GM12865 (cell line): Measurements from ENCODE around the gene HIPK3.

ENCODE experiments used
- DNase-seq: peaks from one replicate; pipeline ENCODE4 v3.0.0; 2010; ENCODE audit warnings: low read depth
- H3K4me3 ChIP-seq: 2 replicates; pipeline ENCODE4 v1.5.1; 2011; ENCODE audit warnings: mild to moderate bottlenecking, low read depth, low read length, control low read depth
- CTCF ChIP-seq: IDR thresholded peaks from 2 replicates; pipeline ENCODE4 v1.5.1; 2011; ENCODE audit warnings: low read length, control low read depth, low read depth, inconsistent platforms; ENCODE audit not compliant: insufficient read depth; ENCODE audit errors: missing control alignments

HIPK3 gene

GRCh38 chr11:33390944-33391892, 134.0 kb downstream of the HIPK3 start:
- no peak for DNase-seq
- no peak for TF ChIP-seq CTCF
- no peak overlapping the region for H3K4me3 ChIP-seq

GRCh38 chr11:33391893-33392251, 134.7 kb downstream of the HIPK3 start:
- no peak for TF ChIP-seq CTCF
- no peak overlapping the region for H3K4me3 ChIP-seq
- no peak for DNase-seq

- TF ChIP-seq CTCF = no peak
- DNase-seq = no peak
- no peak overlapping the region for H3K4me3 ChIP-seq
Measured at GRCh38 chr11:33394431-33395109, 137.4 kb downstream of the HIPK3 start.

- TF ChIP-seq CTCF = no peak
- no peak overlapping the region for H3K4me3 ChIP-seq
- DNase-seq = no peak
Measured at GRCh38 chr11:33396361-33396760, 139.2 kb downstream of the HIPK3 start.

- no peak for DNase-seq
- H3K4me3 ChIP-seq = no peak overlapping the region
- no peak for TF ChIP-seq CTCF
Measured at GRCh38 chr11:33399421-33399820, 142.2 kb downstream of the HIPK3 start.

GRCh38 chr11:33402066-33402465, 144.9 kb downstream of the HIPK3 start:
- DNase-seq = peak; percentile 14
- no peak overlapping the region for H3K4me3 ChIP-seq
- no peak for TF ChIP-seq CTCF
